HFFc6 (cell line): ENCODE measurements around the gene RAB37. TPM values are rescaled to one million over a fixed set of nuclear protein-coding genes. Genes with fewer than 3 reads are reported as not detected.

Experiments
- DNase-seq: peaks from one replicate; pipeline ENCODE4 v3.0.0-alpha.2; 2018
- H3K27ac Mint-ChIP-seq: 2 replicates; pipeline ENCODE4 v1.8.0; 2020; ENCODE audit warnings: mild to moderate bottlenecking, mixed read lengths
- H3K27me3 Mint-ChIP-seq: 2 replicates; pipeline ENCODE4 v1.8.0; 2021; ENCODE audit warnings: mild to moderate bottlenecking, moderate library complexity, mixed read lengths; ENCODE audit not compliant: insufficient read depth
- H3K36me3 Mint-ChIP-seq: 2 replicates; pipeline ENCODE4 v1.8.0; 2021; ENCODE audit warnings: low read depth, mixed read lengths
- H3K4me1 Mint-ChIP-seq: 2 replicates; pipeline ENCODE4 v1.8.0; 2020; ENCODE audit warnings: low read depth, mixed read lengths
- H3K4me3 Mint-ChIP-seq: 2 replicates; pipeline ENCODE4 v1.8.0; 2020; ENCODE audit warnings: mild to moderate bottlenecking, moderate library complexity, mixed read lengths
- H3K9me3 Mint-ChIP-seq: 2 replicates; pipeline ENCODE4 v1.8.0; 2020; ENCODE audit warnings: mild to moderate bottlenecking, mixed read lengths
- total RNA-seq, 6 experiments: library from RNA; stranded (reverse); fragmentation: NEBNext Ultra II Directional; extraction: Animal tissue kit (Norgen Biotek cat#: 25700); gene quantifications; 2 replicates in 1 of 6; 3 replicates in 5 of 6; pipeline ENCODE4 v1.2.3, GENCODE V29; 2021
- TF ChIP-seq, protein P1 (sequence below): fragments of 200-600 bp; sonication (generic); IDR thresholded peaks from 2 replicates; pipeline ENCODE4 v1.5.0; 2021; ENCODE audit warnings: antibody characterized with exemption, mild to moderate bottlenecking

Gene RAB37
- total RNA-seq, 6 experiments from 2014 or later = 0.11 to 0.28 (median 0.12) TPM; not detected in 3

DNA sequence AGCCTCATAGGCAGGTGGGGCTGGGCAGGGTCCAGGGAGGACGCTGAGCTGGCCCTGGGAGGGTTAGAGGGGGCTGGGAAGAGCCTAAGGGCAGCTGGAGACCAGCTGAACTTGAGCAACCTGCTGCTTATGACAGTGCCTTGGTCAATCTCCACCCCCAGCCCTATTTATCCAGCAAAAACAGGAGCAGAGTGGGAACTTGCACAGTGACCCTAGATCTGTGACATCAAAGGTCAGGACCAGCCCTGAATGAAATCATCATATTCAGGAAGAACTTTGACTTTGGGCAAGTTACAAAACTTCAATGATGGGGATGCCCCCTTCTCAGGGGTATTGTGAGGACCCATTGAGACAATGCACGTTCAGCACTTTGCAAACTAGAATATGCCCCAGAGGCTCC is 33.7 kb upstream of the RAB37 start:
- Mint-ChIP-seq H3K4me3 (no peak overlapping the region), H3K9me3 (peaks cover 4% of the 10 kb centered on the region; the same call in 1 of the 2 replicates), H3K27me3 (peaks cover 4% of the 10 kb centered on the region), H3K4me1 (no peaks in the 10 kb centered on the region), H3K36me3 (no peaks in the 10 kb centered on the region), H3K27ac (no peak overlapping the region)
- no peak for DNase-seq
- TF ChIP-seq, protein P1, sequence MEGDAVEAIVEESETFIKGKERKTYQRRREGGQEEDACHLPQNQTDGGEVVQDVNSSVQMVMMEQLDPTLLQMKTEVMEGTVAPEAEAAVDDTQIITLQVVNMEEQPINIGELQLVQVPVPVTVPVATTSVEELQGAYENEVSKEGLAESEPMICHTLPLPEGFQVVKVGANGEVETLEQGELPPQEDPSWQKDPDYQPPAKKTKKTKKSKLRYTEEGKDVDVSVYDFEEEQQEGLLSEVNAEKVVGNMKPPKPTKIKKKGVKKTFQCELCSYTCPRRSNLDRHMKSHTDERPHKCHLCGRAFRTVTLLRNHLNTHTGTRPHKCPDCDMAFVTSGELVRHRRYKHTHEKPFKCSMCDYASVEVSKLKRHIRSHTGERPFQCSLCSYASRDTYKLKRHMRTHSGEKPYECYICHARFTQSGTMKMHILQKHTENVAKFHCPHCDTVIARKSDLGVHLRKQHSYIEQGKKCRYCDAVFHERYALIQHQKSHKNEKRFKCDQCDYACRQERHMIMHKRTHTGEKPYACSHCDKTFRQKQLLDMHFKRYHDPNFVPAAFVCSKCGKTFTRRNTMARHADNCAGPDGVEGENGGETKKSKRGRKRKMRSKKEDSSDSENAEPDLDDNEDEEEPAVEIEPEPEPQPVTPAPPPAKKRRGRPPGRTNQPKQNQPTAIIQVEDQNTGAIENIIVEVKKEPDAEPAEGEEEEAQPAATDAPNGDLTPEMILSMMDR = no peak

DNA sequence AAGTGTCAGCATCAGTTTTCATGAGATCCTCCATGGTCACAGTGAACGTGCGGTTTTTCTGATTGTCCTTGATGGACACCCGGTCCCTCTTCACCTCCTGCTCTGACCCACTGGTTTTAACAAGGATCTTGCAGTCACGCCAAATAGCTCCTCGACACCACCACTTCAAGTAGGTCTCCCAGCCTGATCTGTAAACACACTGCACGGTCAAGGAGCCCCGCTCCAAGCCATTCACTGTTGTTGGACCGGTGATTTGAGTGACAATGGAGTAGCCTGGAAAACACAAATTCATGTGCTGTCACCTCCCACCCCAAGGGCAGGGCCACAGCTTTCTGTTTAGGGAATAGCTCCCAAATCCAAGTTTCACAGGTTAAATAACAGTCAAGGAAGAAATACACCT is 32.5 kb upstream of the RAB37 start:
- H3K9me3 Mint-ChIP-seq = peaks cover 4% of the 10 kb centered on the region; the same call in 1 of the 2 replicates
- no peak overlapping the region for H3K4me3 Mint-ChIP-seq
- TF ChIP-seq, protein P1 = no peak
- no peak overlapping the region for H3K27ac Mint-ChIP-seq
- H3K4me1 Mint-ChIP-seq = no peaks in the 10 kb centered on the region
- DNase-seq = no peak
- H3K36me3 Mint-ChIP-seq = no peaks in the 10 kb centered on the region
- H3K27me3 Mint-ChIP-seq = peaks cover 4% of the 10 kb centered on the region

DNA sequence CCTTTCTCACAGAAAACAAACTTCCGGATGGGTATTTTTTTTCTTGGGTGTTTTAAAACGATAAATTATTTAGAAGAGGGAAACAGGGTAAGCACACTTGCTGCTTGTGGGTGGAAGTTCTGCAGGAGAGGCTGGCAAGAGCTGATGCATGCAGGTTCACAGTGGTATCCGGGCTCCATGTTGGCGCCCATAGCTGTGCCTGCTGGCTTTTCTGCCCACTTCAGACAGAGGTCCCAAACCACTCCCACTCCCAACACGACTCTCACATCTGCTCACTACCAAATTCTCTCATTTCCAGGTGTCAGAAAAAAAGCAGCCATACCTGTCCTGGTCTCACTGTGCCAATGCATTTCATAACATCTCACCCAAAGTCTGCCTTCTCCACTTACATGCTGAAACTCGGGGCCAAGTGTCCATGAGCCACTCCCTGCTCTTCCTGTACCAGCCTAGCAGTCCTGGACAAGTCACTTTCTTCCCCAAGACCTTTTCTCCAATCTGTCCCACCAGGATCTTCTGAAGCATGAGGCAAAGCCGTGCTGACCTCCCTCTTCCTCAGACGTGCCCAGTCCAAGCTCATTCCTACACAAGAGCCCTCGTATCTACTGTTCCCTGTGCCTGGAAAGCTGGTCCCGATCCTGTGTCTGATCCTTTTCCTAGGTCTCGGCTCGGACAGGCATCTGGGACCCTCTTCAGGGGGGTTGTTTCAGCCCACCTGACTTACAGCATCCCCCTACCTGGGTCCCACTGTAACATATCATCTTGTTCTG is 25.8 kb upstream of the RAB37 start:
- Mint-ChIP-seq H3K4me1 (no peaks in the 10 kb centered on the region), H3K27me3 (peaks cover 10% of the 10 kb centered on the region), H3K36me3 (no peaks in the 10 kb centered on the region), H3K27ac (no peak overlapping the region), H3K9me3 (no peaks in the 10 kb centered on the region; the same call in 1 of the 2 replicates), H3K4me3 (no peak overlapping the region)
- DNase-seq = no peak
- TF ChIP-seq, protein P1 = no peak

DNA sequence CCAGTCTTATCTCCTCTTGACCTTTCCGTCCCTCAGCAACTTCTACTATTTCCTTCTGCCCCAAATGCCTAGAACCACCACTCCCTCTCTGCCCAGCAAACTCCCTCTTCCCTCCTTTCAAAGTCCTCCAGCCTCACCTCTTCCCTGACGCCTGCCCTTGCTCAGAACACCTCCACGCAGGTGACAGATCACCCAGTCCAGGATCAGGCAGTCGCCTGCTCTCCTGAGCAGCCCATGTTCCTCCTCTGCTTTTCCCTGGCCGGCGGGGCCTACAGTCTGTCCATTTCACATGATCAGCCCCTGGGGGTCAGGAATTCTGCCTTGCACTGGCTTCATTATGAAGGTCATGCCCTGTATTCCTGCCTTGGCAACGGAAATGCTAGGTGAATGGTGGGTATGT is 24.8 kb upstream of the RAB37 start:
- Mint-ChIP-seq H3K27me3 (peaks cover 12% of the 10 kb centered on the region), H3K36me3 (no peaks in the 10 kb centered on the region), H3K4me3 (no peak overlapping the region), H3K4me1 (no peaks in the 10 kb centered on the region), H3K9me3 (no peaks in the 10 kb centered on the region), H3K27ac (no peak overlapping the region)
- TF ChIP-seq, protein P1 = no peak
- no peak for DNase-seq

DNA sequence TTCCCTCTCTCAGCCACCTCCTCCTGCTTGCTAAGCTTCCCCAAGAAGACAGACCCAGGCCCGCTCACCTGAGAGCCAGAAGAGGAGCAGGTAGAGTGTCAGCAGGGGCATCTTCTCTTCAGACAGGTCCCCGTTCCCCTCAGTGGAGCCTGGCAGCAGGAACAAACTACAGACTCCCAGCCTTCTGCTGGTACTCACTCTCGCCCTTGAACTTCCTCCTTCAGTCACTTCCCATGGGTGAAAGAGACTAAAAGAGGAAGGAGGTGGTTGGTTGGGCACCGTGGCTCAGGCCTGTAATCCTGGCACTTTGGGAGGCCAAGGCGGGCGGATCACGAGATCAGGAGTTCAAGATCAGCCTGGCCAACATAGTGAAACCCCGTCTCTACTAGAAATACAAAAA is 24.3 kb upstream of the RAB37 start, which contains the start of gene CD300LF:
Gene CD300LF (minus strand): TSS at position 168 of the 400 bp plus-strand sequence. CDS start 57 bp downstream, at position 111.
- TF ChIP-seq, protein P1 = no peak
- Mint-ChIP-seq H3K27ac (no peak within 1 kb of the TSS), H3K4me3 (no peak within 1 kb of the TSS), H3K4me1 (no peaks in the 10 kb centered on the region), H3K36me3 (no peaks in the 10 kb centered on the region), H3K27me3 (peaks cover 12% of the 10 kb centered on the region), H3K9me3 (no peaks in the 10 kb centered on the region)
- no peak for DNase-seq
